Activated CD8-positive, alpha-beta T cell treated with anti-CD3 and anti-CD28 coated beads for 36 hours (primary cell): ENCODE measurements around the gene SLC66A2. TPM values are rescaled to one million over a fixed set of nuclear protein-coding genes. Genes with fewer than 3 reads are reported as not detected.
A peak's percentile ranks its signal among the peaks of the same experiment; 100 is the strongest.

ENCODE experiments used
- ATAC-seq: fragments of 200-7000 bp; cut with Tn5 transposase; one replicate; pipeline ENCODE4 v1.10.0; 2021; ENCODE audit warnings: mild to moderate bottlenecking, moderate library complexity
- CTCF ChIA-PET: fragments of 350-600 bp; sonication (Branson Sonifier 250); formaldehyde crosslinking; loops from one replicate; lab custom pipeline; 2021; ENCODE audit warnings: antibody characterized with exemption; lab: Charles Lee
- POLR2A ChIA-PET: fragments of 350-600 bp; sonication (Branson Sonifier 250); formaldehyde crosslinking; loops from one replicate; lab custom pipeline; 2021; ENCODE audit warnings: antibody characterized with exemption; lab: Charles Lee
- DNase-seq: peaks from one replicate; pipeline ENCODE4 v3.0.0-alpha.2; 2020
- H3K27ac Mint-ChIP-seq: one replicate; pipeline ENCODE4 v1.8.0; 2021; ENCODE audit warnings: mild to moderate bottlenecking, mixed read lengths
- H3K27me3 Mint-ChIP-seq: one replicate; pipeline ENCODE4 v1.8.0; 2021; ENCODE audit warnings: mixed read lengths
- H3K36me3 Mint-ChIP-seq: one replicate; pipeline ENCODE4 v1.8.0; 2021; ENCODE audit warnings: low read depth, mixed read lengths
- H3K4me1 Mint-ChIP-seq: one replicate; pipeline ENCODE4 v1.8.0; 2021; ENCODE audit warnings: low read depth, mixed read lengths
- H3K4me3 Mint-ChIP-seq: one replicate; pipeline ENCODE4 v1.8.0; 2021; ENCODE audit warnings: mild to moderate bottlenecking, moderate library complexity, mixed read lengths
- H3K9me3 Mint-ChIP-seq: one replicate; pipeline ENCODE4 v1.8.0; 2021; ENCODE audit warnings: mixed read lengths
- CTCF ChIP-seq: fragments of 200-600 bp; IDR thresholded peaks from one replicate; pipeline ENCODE4 v1.8.0; 2022; ENCODE audit warnings: antibody characterized with exemption, mild to moderate bottlenecking
- intact Hi-C: fragments of 100-400 bp; cut with micrococcal nuclease; formaldehyde crosslinking; loops from one replicate; pipeline ENCODE4 v1.10.0; 2022
- total RNA-seq, 2 experiments: library from RNA; stranded (reverse); gene quantifications; one replicate each; pipeline ENCODE4 v1.2.3, GENCODE V29; 2021

The SLC66A2 gene
- total RNA-seq, 2 experiments from 2014 or later: 28.2 to 29.7 TPM

GRCh38 chr18:79988451-79989194 is 37.2 kb upstream of the SLC66A2 start, which contains the start of gene TXNL4A:
Gene TXNL4A (minus strand): TSS chr18:79988563. CDS start chr18:79988392, 171 bp downstream.
- peak; percentile 97 for ATAC-seq
- intact Hi-C loops: loop anchor here (5.0 kb wide), 1 partner anchor 44 kb away; the partner anchor contains the start of gene RBFA
- ChIA-PET POLR2A (interaction anchor here (0.7 to 2.6 kb wide), 8 partner anchors 9 to 121 kb away, joined by 3 to 12 read pairs (median 4); partner anchors contain the start of genes ADNP2 and RBFA), CTCF (interaction anchor here (1.2 to 2.7 kb wide), 2 partner anchors 26 to 37 kb away, joined by 3 to 7 read pairs; partner anchors contain the start of gene SLC66A2)
- peaks cover 36% of the 10 kb centered on the region for H3K36me3 Mint-ChIP-seq
- no peaks in the 10 kb centered on the region for H3K9me3 Mint-ChIP-seq
- peak within 1 kb of the TSS; percentile 91 for H3K4me3 Mint-ChIP-seq
- no peak for TF ChIP-seq CTCF
- H3K27ac Mint-ChIP-seq: peak within 1 kb of the TSS; percentile 96
- peaks cover 30% of the 10 kb centered on the region for H3K4me1 Mint-ChIP-seq
- H3K27me3 Mint-ChIP-seq: no peaks in the 10 kb centered on the region
- peak; percentile 88 for DNase-seq

GRCh38 chr18:79988071-79988450 is 36.6 kb upstream of the SLC66A2 start:
- ChIA-PET POLR2A (interaction anchor here (0.6 to 2.6 kb wide), 8 partner anchors 9 to 121 kb away, joined by 3 to 12 read pairs (median 4); partner anchors contain the start of genes ADNP2 and SLC66A2), CTCF (interaction anchor here (0.6 to 2.7 kb wide), 4 partner anchors 10 to 25 kb away, joined by 3 to 7 read pairs (median 4); no protein-coding TSS in a partner anchor)
- Mint-ChIP-seq H3K27ac (peak overlapping the region; percentile 88), H3K27me3 (no peaks in the 10 kb centered on the region), H3K9me3 (no peaks in the 10 kb centered on the region), H3K4me1 (peaks cover 35% of the 10 kb centered on the region), H3K4me3 (peak overlapping the region; percentile 91), H3K36me3 (peaks cover 39% of the 10 kb centered on the region)
- DNase-seq (peak; percentile 70), ATAC-seq (peak; percentile 67)
- intact Hi-C loops: loop anchor here (5.0 kb wide), 1 partner anchor 44 kb away; the partner anchor contains the start of gene RBFA
- peak; percentile 18 for TF ChIP-seq CTCF

GRCh38 chr18:79987566-79987965 is 36.1 kb upstream of the SLC66A2 start:
- TF ChIP-seq CTCF: no peak
- no peaks in the 10 kb centered on the region for H3K27me3 Mint-ChIP-seq
- H3K36me3 Mint-ChIP-seq: peaks cover 42% of the 10 kb centered on the region
- intact Hi-C loops: loop anchor here (5.0 kb wide), 1 partner anchor 45 kb away; the partner anchor contains the start of gene RBFA
- DNase-seq: no peak
- CTCF ChIA-PET: interaction anchor here (0.6 to 2.7 kb wide), 5 partner anchors 10 to 25 kb away, joined by 3 to 7 read pairs (median 4); no protein-coding TSS in a partner anchor
- POLR2A ChIA-PET: interaction anchor here (0.6 to 2.6 kb wide), 8 partner anchors 8 to 122 kb away, joined by 3 to 12 read pairs (median 4); partner anchors contain the start of genes ADNP2 and SLC66A2
- peaks cover 40% of the 10 kb centered on the region for H3K4me1 Mint-ChIP-seq
- H3K9me3 Mint-ChIP-seq: no peaks in the 10 kb centered on the region
- peak overlapping the region; percentile 91 for H3K4me3 Mint-ChIP-seq
- H3K27ac Mint-ChIP-seq: peak overlapping the region; percentile 88
- no peak for ATAC-seq

- H3K4me3 Mint-ChIP-seq: peak overlapping the region; percentile 91
- POLR2A ChIA-PET: interaction anchor here (0.6 to 2.3 kb wide), 6 partner anchors 17 to 74 kb away, joined by 3 to 6 read pairs (median 4); partner anchors contain the start of gene SLC66A2
- DNase-seq (no peak), ATAC-seq (no peak)
- H3K9me3 Mint-ChIP-seq: no peaks in the 10 kb centered on the region
- no peak for TF ChIP-seq CTCF
- no peaks in the 10 kb centered on the region for H3K27me3 Mint-ChIP-seq
- H3K36me3 Mint-ChIP-seq: peaks cover 50% of the 10 kb centered on the region
- H3K27ac Mint-ChIP-seq: peak overlapping the region; percentile 88
- intact Hi-C loops: loop anchor here (5.0 kb wide), 1 partner anchor 46 kb away; the partner anchor contains the start of gene RBFA
- peaks cover 48% of the 10 kb centered on the region for H3K4me1 Mint-ChIP-seq
- CTCF ChIA-PET: interaction anchor here (1.0 to 2.7 kb wide), 4 partner anchors 14 to 24 kb away, joined by 4 to 7 read pairs (median 4); no protein-coding TSS in a partner anchor
These were observed 35.3 kb upstream of the SLC66A2 start for GRCh38 chr18:79986726-79987125.
